Epithelial cell of prostate (primary cell): ENCODE measurements around the gene BTN3A1.
"Not testable (repeated sequence)": the region's sequence is repeated elsewhere in the genome, so short reads cannot be mapped to it uniquely, and the experiment has no call there.

Experiments used
- DNase-seq: peaks from one replicate; pipeline ENCODE4 v3.0.0-alpha.2; 2011; ENCODE audit warnings: low read depth, low spot score
- H3K27ac ChIP-seq: fragments of 450-650 bp; 2 replicates; pipeline ENCODE4 v1.5.1; 2017; ENCODE audit warnings: mild to moderate bottlenecking

BTN3A1 gene

DNA sequence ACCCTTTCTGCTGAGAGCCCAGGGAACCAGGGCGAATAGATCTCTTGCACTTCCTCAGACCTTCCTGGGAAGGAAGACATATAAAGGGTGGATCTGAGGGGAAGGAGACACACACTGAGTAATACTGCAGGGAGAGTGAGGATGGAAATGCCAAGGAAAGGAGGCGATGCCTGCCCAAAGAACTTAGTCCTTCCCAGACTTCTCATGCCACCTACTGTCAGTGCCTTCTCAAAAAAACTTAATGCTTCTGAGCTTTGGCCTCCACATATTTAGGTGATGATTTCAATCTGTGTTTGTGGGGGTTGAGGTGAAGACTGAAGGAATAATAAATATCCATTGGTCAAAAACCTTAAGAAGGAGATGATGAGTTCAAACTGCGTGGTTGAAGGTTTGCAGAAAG, 9.7 kb downstream of the BTN3A1 start:
- no peak for DNase-seq
- no peak overlapping the region for H3K27ac ChIP-seq

DNA sequence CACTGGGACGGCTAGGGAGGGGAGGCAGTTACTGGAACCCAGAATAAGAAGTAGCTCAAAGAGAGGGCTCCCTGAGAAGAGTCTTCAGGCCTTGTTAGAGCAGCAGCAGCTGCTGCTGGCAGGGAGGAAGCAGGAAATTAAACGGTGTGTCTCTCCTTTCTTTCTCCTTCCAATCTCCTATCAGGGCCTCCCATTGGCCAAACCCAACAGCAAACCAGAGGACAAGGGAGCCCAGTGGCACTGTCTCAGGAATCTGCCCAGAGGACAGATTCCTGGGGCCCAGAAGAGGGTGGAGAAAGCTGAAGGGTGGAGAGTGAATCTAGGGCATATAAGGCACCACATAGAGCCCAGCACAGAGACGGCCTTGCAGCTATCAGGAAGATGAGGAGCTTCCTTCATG, 10.2 kb downstream of the BTN3A1 start:
- H3K27ac ChIP-seq = no peak overlapping the region
- no peak for DNase-seq

DNA sequence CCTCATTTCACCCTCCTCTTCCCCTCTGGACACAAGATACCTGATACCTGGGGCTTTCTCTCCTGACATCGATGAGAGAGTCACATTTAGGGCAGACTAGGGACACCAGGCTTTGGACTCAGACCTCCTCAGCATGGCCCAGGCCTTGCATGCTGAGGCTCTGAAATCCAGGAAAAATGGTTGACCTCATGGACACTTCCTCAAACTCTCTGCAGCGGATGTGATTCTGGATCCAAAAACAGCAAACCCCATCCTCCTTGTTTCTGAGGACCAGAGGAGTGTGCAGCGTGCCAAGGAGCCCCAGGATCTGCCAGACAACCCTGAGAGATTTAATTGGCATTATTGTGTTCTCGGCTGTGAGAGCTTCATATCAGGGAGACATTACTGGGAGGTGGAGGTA, 10.9 kb downstream of the BTN3A1 start:
- DNase-seq = no peak
- H3K27ac ChIP-seq = no peak overlapping the region

DNA sequence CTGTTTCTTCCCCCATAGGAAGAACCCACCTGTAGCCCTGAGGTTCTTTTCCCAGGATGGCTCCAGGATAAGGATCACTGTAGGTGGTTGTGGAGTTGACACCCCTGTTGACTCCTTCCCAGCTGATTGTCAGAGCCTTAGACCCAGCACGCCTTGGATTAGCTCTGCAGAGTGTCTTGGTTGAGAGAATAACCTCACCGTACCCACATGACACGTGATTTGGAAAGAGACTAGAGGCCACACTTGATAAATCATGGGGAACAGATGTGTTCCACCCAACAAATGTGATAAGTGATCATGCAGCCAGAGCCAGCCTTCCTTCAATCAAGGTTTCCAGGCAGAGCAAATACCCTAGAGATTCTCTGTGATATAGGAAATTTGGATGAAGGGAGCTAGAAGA, 12.2 kb downstream of the BTN3A1 start:
- no peak overlapping the region for H3K27ac ChIP-seq
- DNase-seq = no peak

- no peak for DNase-seq
- no peak overlapping the region for H3K27ac ChIP-seq
Measured at GRCh38 chr6:26415036-26415614, 13.1 kb downstream of the BTN3A1 start.

DNA sequence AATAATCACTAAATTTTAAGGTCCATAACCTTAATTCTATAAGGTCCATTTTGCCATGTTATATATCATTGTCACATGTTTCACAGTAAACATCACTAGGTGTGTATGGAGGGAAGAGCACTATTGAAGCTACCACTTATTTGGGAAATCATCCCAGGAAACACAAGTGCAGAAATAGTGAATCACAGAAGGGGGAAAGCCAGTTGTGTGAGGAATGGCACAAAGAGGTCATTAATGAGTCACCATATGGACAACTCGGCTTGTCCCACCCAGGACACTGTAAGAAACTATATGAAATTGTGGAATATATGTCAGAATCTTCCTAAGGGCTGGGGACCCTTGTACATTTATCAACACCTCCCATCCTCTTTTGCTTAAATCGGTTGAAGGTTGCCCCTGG, 13.7 kb downstream of the BTN3A1 start:
- no peak for DNase-seq
- H3K27ac ChIP-seq = no peak overlapping the region

GRCh38 chr6:26416288-26416687, 14.2 kb downstream of the BTN3A1 start:
- no peak for DNase-seq
- no peak overlapping the region for H3K27ac ChIP-seq

DNA sequence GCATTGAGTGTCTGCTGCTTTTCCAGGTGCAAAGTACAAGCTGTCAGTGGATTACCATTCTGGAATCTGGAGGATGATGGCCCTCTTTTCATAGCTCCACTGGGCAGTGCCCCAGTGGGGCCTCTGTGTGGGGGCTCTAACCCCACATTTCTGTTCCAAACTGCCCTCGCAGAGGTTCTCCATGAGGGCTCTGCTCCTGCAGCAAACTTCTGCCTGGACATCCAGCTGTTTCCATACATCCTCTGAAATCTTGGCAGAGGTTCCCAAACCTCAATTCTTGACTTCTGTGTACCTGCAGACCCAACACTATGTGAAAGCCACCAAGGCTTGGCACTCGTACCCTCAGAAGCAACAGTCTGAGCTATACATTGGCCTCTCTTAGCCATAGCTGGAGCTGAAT, 16.0 kb downstream of the BTN3A1 start:
- DNase-seq, H3K27ac ChIP-seq: not testable (repeated sequence)

DNA sequence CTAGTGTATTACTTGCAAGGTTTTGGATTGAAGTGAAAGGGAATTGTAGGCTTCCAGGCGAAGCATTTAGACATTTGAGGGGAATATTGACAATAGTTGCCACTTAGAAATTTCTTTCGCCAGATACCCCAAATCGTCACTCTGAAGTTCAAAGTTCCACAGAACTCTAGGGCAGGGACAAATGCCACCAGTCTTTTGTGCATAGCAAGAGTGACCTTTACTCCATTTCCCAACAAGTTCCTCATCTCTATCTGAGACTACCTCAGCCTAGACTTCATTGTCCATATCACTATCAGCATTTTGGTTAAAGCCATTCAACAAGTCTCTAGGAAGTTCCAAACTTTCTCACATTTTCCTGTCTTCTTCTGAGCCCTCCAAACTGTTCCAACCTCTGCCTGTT, 16.7 kb downstream of the BTN3A1 start:
- not testable (repeated sequence) for H3K27ac ChIP-seq, DNase-seq

DNA sequence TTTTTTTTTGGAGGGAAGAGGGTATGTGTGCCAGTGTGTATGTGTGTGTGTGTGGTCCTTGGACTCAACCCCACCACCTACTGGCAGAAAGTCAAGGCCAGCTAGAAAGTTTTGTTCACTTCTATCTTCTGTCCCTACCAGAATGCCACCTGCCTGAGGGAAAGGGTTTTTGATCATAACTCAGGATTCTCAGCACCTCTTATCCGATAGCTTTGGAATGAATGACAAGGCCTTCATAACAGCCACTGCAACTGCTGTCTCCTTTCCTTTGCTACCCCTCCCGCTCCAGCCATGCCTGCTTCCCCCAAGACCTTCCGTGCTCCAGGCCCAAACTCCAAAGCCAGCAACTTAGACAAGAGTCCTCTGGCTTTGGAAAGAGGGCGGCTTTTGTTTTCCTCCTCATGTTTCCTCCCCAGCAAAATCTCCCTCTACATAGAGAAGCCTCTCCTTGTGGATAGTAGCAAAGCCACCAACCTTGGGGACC, 18.7 kb downstream of the BTN3A1 start:
- peak overlapping the region; percentile 50 for H3K27ac ChIP-seq
- no peak for DNase-seq

DNA sequence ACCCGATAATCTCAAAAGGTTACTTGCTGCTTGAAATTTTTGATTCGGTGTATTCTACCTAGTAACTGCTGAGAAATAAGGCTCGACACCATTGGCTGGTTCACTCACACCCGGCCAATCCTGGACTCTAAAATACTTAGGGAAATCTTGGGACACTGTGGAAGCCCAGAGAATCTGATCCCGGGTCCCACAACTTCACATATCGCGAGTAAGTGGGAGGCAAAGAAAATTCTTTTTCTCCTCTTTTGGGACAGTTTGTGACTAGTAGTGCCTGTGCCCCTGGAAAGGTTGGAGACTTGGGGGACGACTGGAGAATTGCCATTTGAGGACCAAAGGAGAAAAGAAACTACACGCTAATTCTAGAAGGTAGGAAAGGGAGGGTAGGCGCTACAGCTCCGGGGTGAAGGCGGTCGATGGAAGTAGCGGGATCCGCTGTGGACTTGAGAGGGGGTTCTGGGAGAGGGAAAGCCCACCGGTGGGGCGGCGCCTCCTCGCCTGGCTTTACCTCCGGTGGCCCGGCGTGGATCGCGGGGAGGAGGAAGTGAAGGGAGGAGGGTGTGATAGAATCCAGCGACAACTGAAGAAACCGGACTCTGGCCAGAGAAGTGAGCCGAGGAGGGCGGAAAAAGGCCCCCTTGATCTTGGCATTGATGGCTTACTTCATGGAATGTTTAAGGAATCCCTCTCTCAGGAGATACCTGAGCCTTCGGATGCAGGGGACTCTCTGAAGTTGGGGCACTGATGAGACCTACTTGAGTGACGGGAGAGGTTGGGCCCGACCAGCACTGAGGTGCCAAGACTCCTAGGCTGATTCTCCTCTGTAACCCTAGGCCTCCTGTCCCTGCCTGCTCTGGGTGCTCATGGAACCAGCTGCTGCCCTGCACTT, 19.4 kb downstream of the BTN3A1 start:
- DNase-seq = no peak

DNA sequence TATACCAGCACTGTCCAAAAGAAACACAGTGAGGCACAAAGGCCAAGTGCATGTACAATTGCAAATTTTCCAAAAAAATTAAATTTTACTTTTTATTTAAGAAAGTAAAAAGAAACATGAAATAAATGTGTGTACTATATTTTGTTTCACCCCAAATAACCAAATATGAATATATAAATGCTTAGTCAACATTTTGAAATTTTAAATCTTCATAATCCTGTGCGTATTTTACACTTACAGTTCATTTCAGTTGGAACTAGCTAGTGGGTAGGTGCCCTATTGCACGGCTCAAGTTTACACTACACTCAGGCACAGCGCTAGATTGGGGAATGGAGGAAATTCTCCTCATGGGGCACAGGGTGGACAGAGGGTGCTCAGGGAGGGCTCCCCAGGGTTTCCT, 20.3 kb downstream of the BTN3A1 start:
- H3K27ac ChIP-seq = no peak overlapping the region

More for the DNA sequence above, 19.4 kb downstream of the BTN3A1 start:
- peak overlapping the region; percentile 50 for H3K27ac ChIP-seq

GRCh38 chr6:26426691-26427450, 24.8 kb downstream of the BTN3A1 start:
- no peak overlapping the region for H3K27ac ChIP-seq
- DNase-seq = no peak

More for the DNA sequence above, 20.3 kb downstream of the BTN3A1 start:
- DNase-seq = no peak

GRCh38 chr6:26427451-26427809, 25.4 kb downstream of the BTN3A1 start:
- DNase-seq = no peak
- no peak overlapping the region for H3K27ac ChIP-seq

GRCh38 chr6:26428206-26428605, 26.1 kb downstream of the BTN3A1 start:
- DNase-seq = no peak
- no peak overlapping the region for H3K27ac ChIP-seq

GRCh38 chr6:26430787-26431186, 28.7 kb downstream of the BTN3A1 start:
- H3K27ac ChIP-seq = no peak overlapping the region
- no peak for DNase-seq

DNA sequence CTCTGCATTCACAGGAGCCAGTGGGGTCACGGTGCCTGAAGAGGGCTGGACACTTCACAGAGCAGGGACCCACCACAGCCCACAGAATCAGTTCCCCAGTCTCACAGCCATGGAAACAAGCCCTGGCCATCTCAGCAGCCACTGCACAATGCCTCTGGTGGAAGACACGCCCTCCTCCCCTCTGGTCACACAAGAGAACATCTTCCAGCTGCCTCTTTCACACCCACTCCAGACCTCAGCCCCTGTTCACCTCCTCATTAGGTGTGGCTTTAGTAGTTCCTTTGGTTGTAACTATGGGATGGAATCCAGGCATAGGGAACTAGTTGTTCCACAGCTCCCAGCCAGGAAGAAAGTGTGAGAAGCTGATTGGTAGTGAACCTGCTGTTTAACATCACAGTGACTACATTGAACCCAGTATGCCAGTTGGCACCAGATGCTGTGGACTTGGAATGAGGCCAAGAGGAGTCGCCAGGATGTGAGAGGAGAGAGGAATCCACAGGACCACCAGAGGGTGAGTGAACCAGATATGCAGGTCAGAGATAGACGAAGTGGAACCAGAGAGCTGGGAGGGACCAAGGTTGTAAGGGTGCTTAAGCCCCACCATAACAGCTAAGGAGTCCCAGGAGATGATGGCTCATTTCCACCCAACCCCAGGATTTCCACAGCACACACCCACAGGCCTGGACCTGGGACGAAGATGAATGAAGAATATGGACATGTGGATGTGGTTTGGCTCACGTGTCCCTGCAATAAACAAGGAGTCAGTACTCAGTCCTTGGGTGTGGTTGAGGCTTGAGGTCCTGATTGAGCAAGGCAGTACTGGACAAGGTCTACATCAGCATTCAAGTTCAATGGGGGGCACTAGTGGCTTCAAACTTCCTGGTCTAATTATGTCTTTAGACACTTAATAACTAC, 29.4 kb downstream of the BTN3A1 start:
- no peak overlapping the region for H3K27ac ChIP-seq
- DNase-seq = no peak

DNA sequence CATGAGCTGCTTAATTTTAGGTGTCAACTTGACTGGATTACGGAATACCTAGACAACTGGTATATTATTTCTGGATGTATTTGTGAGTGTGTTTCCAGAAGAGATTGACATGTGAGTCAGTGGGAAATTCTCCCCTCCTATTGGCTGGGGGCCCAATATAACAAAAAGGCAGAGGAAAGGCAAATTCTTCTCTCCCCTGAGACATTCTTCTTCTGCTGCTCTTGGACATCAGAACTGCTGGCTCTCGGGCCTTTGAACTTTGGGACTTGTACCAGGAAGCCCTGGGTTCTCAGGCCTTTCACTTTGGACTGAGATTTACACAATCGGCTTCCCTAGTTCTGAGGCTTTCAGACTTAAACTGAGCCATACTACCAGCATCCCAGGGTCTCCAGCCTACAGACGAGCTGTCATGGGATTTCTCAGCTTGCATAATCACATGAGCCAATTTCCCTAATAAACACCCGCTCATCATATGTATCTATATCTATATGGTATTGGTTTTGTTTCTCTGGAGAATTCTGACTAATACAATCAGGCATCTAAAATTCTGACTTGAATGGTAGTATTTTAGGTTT, 30.6 kb downstream of the BTN3A1 start:
- no peak overlapping the region for H3K27ac ChIP-seq
- DNase-seq = no peak

DNA sequence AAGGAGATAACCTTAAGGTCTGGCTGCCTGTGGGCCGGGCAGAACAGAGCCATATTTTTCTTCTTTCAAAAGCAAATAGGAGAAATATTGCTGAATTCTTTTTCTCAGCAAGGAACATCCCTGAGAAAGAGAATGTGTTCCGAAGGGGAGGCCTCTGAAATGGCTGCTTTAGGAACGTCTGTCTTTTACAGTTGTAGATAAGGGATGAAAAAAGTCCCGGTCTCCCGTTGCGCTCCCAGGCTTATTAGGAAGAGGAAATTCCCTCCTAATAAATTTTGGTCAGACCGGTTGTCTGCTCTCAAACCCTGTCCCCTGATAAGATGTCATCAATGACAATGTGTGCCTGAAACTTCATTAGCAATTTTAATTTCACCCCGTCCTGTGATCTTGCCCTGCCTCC, 31.6 kb downstream of the BTN3A1 start:
- not testable (repeated sequence) for H3K27ac ChIP-seq, DNase-seq

DNA sequence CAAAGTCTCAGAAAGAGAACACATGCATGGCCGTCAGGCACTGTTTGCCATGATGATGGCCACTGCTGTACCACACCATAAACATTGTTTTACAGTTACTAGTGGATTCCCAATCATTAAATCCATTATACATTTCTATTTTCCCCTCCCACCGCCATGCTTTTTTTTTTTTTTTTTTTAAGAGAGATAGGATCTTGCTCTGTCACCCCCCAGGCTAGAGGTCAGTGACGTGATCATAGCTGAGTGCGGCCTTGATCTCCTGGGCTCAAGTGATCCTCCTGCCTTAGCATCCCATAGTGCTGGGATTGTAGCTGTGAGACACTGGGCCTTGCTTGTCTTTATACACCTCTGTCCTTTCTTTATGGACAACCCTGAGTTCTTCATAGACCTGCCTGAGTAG, 33.9 kb downstream of the BTN3A1 start:
- no peak for DNase-seq
- no peak overlapping the region for H3K27ac ChIP-seq
